ENCODE results near the gene ALDH3B1. TPM values are rescaled to one million over a fixed set of nuclear protein-coding genes. Genes with fewer than 3 reads are reported as not detected.

Gene ALDH3B1
- total RNA-seq, 1 experiment from 2014 or later, result not detected

GRCh38 chr11:67997475-67997921, 12.6 kb upstream of the ALDH3B1 start:
- Mint-ChIP-seq H3K4me3 (peak overlapping the region in 1 of 2 experiments; percentile 87; a peak in 3 of 5 replicates), H3K9me3 (no peaks in the 10 kb centered on the region; a peak in 1 of 5 replicates), H3K36me3 (ENCODE audit: insufficient read depth in 1 of 3, low read depth in 3 of 3) (peaks cover 0 to 6% (median 4%) of the 10 kb centered on the region in 3 experiments; a peak in 4 of 7 replicates), H3K27ac (peak overlapping the region in 2 of 3 experiments; percentile 40 to 86; a peak in 2 of 7 replicates), H3K4me1 (peaks cover 16 to 17% of the 10 kb centered on the region in 2 experiments), H3K27me3 (ENCODE audit: low read depth) (peaks cover 11% of the 10 kb centered on the region)
- Histone ChIP-seq H2BK120ac (ENCODE audit: low read depth, low read length, poor library complexity, severe bottlenecking) (no peak overlapping the region), H2BK20ac (ENCODE audit: low read depth, low read length, poor library complexity, severe bottlenecking) (no peak overlapping the region), H2AFZ (ENCODE audit: low read length) (no peak overlapping the region), H3K4me2 (ENCODE audit: insufficient read depth, insufficient read length, low read length) (no peak overlapping the region), H4K20me1 (ENCODE audit: control insufficient read depth, insufficient read depth, insufficient read length) (no peaks in the 10 kb centered on the region), H3K9me3 (ENCODE audit: control insufficient read depth, low read depth, low read length) (no peaks in the 10 kb centered on the region), H2AK5ac (ENCODE audit: insufficient read length, low read length) (no peak overlapping the region), H3K27me3 (ENCODE audit: insufficient read depth, low read length) (no peaks in the 10 kb centered on the region), H3K79me2 (ENCODE audit: insufficient read depth, low read length) (no peaks in the 10 kb centered on the region), H4K91ac (ENCODE audit: insufficient read length, low read depth, low read length) (no peak overlapping the region), H2BK15ac (ENCODE audit: low read depth, low read length) (no peak overlapping the region), H3K18ac (ENCODE audit: insufficient read length, low read depth, low read length) (no peak overlapping the region), H3K9ac (ENCODE audit: extremely low read depth, insufficient read length, low read length) (no peak overlapping the region), H3K27ac (ENCODE audit: insufficient read length, low read depth, low read length) (no peak overlapping the region), H3K4me1 (ENCODE audit: insufficient read depth, low read length) (no peaks in the 10 kb centered on the region; the same call in 1 of the 2 replicates), H4K8ac (replicated peaks; ENCODE audit: insufficient read length, low read depth, low read length) (no peak overlapping the region), H3K56ac (ENCODE audit: insufficient read length, low read depth, low read length) (no peak overlapping the region), H4K5ac (ENCODE audit: insufficient read length, low read depth, low read length) (no peak overlapping the region), H3K23me2 (ENCODE audit: insufficient read length, low read depth, low read length, poor library complexity, severe bottlenecking) (no peaks in the 10 kb centered on the region), H3T11ph (ENCODE audit: low read length) (no peak overlapping the region), H3K14ac (ENCODE audit: insufficient read depth, low read length) (no peak overlapping the region), H3K4ac (ENCODE audit: low read depth, low read length) (no peak overlapping the region), H3K23ac (ENCODE audit: insufficient read length, low read depth, low read length) (no peak overlapping the region), H3K79me1 (ENCODE audit: insufficient read depth, low read depth, low read length, poor library complexity, severe bottlenecking) (no peaks in the 10 kb centered on the region), H2BK12ac (ENCODE audit: insufficient read length, low read depth, low read length) (no peak overlapping the region), H2BK5ac (ENCODE audit: insufficient read length, low read length) (no peak overlapping the region)
- DNase-seq, result no peak
- no peak for TF ChIP-seq CTCF (conservative IDR thresholded peaks at IDR 0.05)
- no CpG with 5 or more reads among the region's 29 CpGs for WGBS (ENCODE audit: extremely low coverage, insufficient read length, low lambda C conversion rate)

Data from H9 (cell line).